HUES48 (cell line): ENCODE results near the gene INTS6L.

ENCODE experiments used
- H3K27ac ChIP-seq: one replicate; pipeline ENCODE4 v1.7.0; 2013; ENCODE audit warnings: low read depth, low read length, inconsistent platforms
- H3K27me3 ChIP-seq: 2 replicates; pipeline ENCODE4 v1.6.1; 2013; ENCODE audit warnings: mild to moderate bottlenecking, low read length; ENCODE audit not compliant: control insufficient read depth, insufficient read depth
- H3K36me3 ChIP-seq: 2 replicates; pipeline ENCODE4 v1.6.1; 2013; ENCODE audit warnings: low read length; ENCODE audit not compliant: control insufficient read depth, insufficient read depth
- H3K4me1 ChIP-seq: 2 replicates; pipeline ENCODE4 v1.6.1; 2013; ENCODE audit warnings: mild to moderate bottlenecking, low read length; ENCODE audit not compliant: control insufficient read depth, insufficient read depth
- H3K4me3 ChIP-seq: 2 replicates; pipeline ENCODE4 v1.5.1; 2013; ENCODE audit warnings: mild to moderate bottlenecking, low read depth, low read length
- H3K9ac ChIP-seq: 2 replicates; pipeline ENCODE4 v1.6.1; 2013; ENCODE audit warnings: mild to moderate bottlenecking, low read depth, low read length, moderate library complexity
- H3K9me3 ChIP-seq: 2 replicates; pipeline ENCODE4 v1.6.1; 2013; ENCODE audit warnings: low read length; ENCODE audit not compliant: control insufficient read depth, insufficient read depth

INTS6L gene

GRCh38 chrX:135520553-135521404 lies at the start of gene INTS6L:
Gene INTS6L (plus strand): TSS chrX:135520660. CDS start chrX:135520993, 333 bp downstream.
- Histone ChIP-seq H3K4me1 (peaks cover 9% of the 10 kb centered on the region), H3K9me3 (no peaks in the 10 kb centered on the region), H3K9ac (peak within 1 kb of the TSS; percentile 67), H3K27me3 (no peaks in the 10 kb centered on the region), H3K27ac (peak within 1 kb of the TSS; percentile 71), H3K4me3 (peak within 1 kb of the TSS; percentile 82), H3K36me3 (no peaks in the 10 kb centered on the region)

- Histone ChIP-seq H3K4me1 (no peaks in the 10 kb centered on the region), H3K36me3 (no peaks in the 10 kb centered on the region), H3K27ac (no peak overlapping the region), H3K9me3 (no peaks in the 10 kb centered on the region), H3K27me3 (no peaks in the 10 kb centered on the region), H3K4me3 (no peak overlapping the region), H3K9ac (no peak overlapping the region)
These were observed 44.1 kb upstream of the INTS6L start for GRCh38 chrX:135476378-135476777.

- Histone ChIP-seq H3K36me3 (no peaks in the 10 kb centered on the region), H3K27ac (no peak overlapping the region), H3K9me3 (no peaks in the 10 kb centered on the region), H3K9ac (no peak overlapping the region), H3K4me1 (no peaks in the 10 kb centered on the region), H3K27me3 (no peaks in the 10 kb centered on the region), H3K4me3 (no peak overlapping the region)
These were observed 42.9 kb upstream of the INTS6L start for GRCh38 chrX:135477576-135477975.

- no peaks in the 10 kb centered on the region for H3K27me3 ChIP-seq
- no peaks in the 10 kb centered on the region for H3K36me3 ChIP-seq
- no peaks in the 10 kb centered on the region for H3K9me3 ChIP-seq
- H3K4me3 ChIP-seq = no peak overlapping the region
- no peak overlapping the region for H3K27ac ChIP-seq
- no peak overlapping the region for H3K9ac ChIP-seq
- no peaks in the 10 kb centered on the region for H3K4me1 ChIP-seq
These were observed 40.4 kb upstream of the INTS6L start for GRCh38 chrX:135480076-135480475.

- H3K9me3 ChIP-seq = no peaks in the 10 kb centered on the region
- no peaks in the 10 kb centered on the region for H3K4me1 ChIP-seq
- H3K9ac ChIP-seq = no peak overlapping the region
- no peaks in the 10 kb centered on the region for H3K27me3 ChIP-seq
- H3K27ac ChIP-seq = no peak overlapping the region
- H3K36me3 ChIP-seq = no peaks in the 10 kb centered on the region
- no peak overlapping the region for H3K4me3 ChIP-seq
These were observed 38.7 kb upstream of the INTS6L start for GRCh38 chrX:135481696-135482179.

GRCh38 chrX:135484641-135485289 lies 35.7 kb upstream of the INTS6L start:
- H3K27ac ChIP-seq = no peak overlapping the region

GRCh38 chrX:135489542-135489941 lies 30.9 kb upstream of the INTS6L start:
- no peak overlapping the region for H3K27ac ChIP-seq

More at GRCh38 chrX:135484641-135485289, 35.7 kb upstream of the INTS6L start:
- no peaks in the 10 kb centered on the region for H3K9me3 ChIP-seq
- no peaks in the 10 kb centered on the region for H3K27me3 ChIP-seq
- no peak overlapping the region for H3K4me3 ChIP-seq
- H3K4me1 ChIP-seq = no peaks in the 10 kb centered on the region
- H3K36me3 ChIP-seq = no peaks in the 10 kb centered on the region
- no peak overlapping the region for H3K9ac ChIP-seq

GRCh38 chrX:135490979-135491514 lies 29.4 kb upstream of the INTS6L start:
- no peaks in the 10 kb centered on the region for H3K4me1 ChIP-seq
- no peaks in the 10 kb centered on the region for H3K36me3 ChIP-seq
- no peaks in the 10 kb centered on the region for H3K9me3 ChIP-seq
- no peaks in the 10 kb centered on the region for H3K27me3 ChIP-seq
- H3K27ac ChIP-seq = no peak overlapping the region
- H3K9ac ChIP-seq = no peak overlapping the region
- H3K4me3 ChIP-seq = no peak overlapping the region

More at GRCh38 chrX:135489542-135489941, 30.9 kb upstream of the INTS6L start:
- no peaks in the 10 kb centered on the region for H3K36me3 ChIP-seq
- H3K9me3 ChIP-seq = no peaks in the 10 kb centered on the region
- no peaks in the 10 kb centered on the region for H3K4me1 ChIP-seq
- no peak overlapping the region for H3K4me3 ChIP-seq
- no peaks in the 10 kb centered on the region for H3K27me3 ChIP-seq
- no peak overlapping the region for H3K9ac ChIP-seq

- H3K4me1 ChIP-seq = no peaks in the 10 kb centered on the region
- H3K27ac ChIP-seq = no peak overlapping the region
- H3K36me3 ChIP-seq = no peaks in the 10 kb centered on the region
- no peaks in the 10 kb centered on the region for H3K9me3 ChIP-seq
- no peak overlapping the region for H3K9ac ChIP-seq
- no peak overlapping the region for H3K4me3 ChIP-seq
- peaks cover 5% of the 10 kb centered on the region; the same call in 1 of the 2 replicates for H3K27me3 ChIP-seq
These were observed 26.0 kb upstream of the INTS6L start for GRCh38 chrX:135494453-135494852.

GRCh38 chrX:135497736-135498135 lies 22.7 kb upstream of the INTS6L start:
- H3K27me3 ChIP-seq = peaks cover 5% of the 10 kb centered on the region; the same call in 1 of the 2 replicates
- H3K36me3 ChIP-seq = no peaks in the 10 kb centered on the region
- H3K27ac ChIP-seq = no peak overlapping the region
- no peaks in the 10 kb centered on the region for H3K9me3 ChIP-seq
- no peaks in the 10 kb centered on the region for H3K4me1 ChIP-seq
- H3K4me3 ChIP-seq = no peak overlapping the region
- no peak overlapping the region for H3K9ac ChIP-seq

- Histone ChIP-seq H3K4me3 (no peak overlapping the region), H3K27ac (no peak overlapping the region), H3K36me3 (no peaks in the 10 kb centered on the region), H3K9me3 (no peaks in the 10 kb centered on the region), H3K27me3 (peaks cover 5% of the 10 kb centered on the region; the same call in 1 of the 2 replicates), H3K9ac (no peak overlapping the region), H3K4me1 (no peaks in the 10 kb centered on the region)
These were observed 22.2 kb upstream of the INTS6L start for GRCh38 chrX:135498236-135498635.
